SH-SY5Y (cell line): Measurements from ENCODE around the gene LGALS9.

Experiments
- GATA2 ChIP-seq: IDR thresholded peaks from 2 replicates; pipeline ENCODE4 v1.6.1; 2011; ENCODE audit warnings: mild to moderate bottlenecking, low read depth, low read length
- GATA3 ChIP-seq: IDR thresholded peaks from 2 replicates; pipeline ENCODE4 v1.6.1; 2011; ENCODE audit warnings: low read depth, mild to moderate bottlenecking, low read length, moderate library complexity

GRCh38 chr17:27597783-27598320 lies 33.1 kb upstream of the LGALS9 start:
- TF ChIP-seq GATA3 = no peak
- no peak for TF ChIP-seq GATA2
